B cell (primary cell): Measurements from ENCODE around the gene EMC10.

Experiments
- CTCF ChIP-seq: fragments of 200-600 bp; IDR thresholded peaks from one replicate; pipeline ENCODE4 v1.8.0; 2022; ENCODE audit warnings: antibody characterized with exemption, mild to moderate bottlenecking
- EZH2 ChIP-seq: IDR thresholded peaks from 2 replicates; pipeline ENCODE4 v1.6.1; 2012; ENCODE audit warnings: borderline replicate concordance, low read depth, mild to moderate bottlenecking, moderate library complexity, low read length; ENCODE audit not compliant: insufficient read depth, poor library complexity, severe bottlenecking

DNA sequence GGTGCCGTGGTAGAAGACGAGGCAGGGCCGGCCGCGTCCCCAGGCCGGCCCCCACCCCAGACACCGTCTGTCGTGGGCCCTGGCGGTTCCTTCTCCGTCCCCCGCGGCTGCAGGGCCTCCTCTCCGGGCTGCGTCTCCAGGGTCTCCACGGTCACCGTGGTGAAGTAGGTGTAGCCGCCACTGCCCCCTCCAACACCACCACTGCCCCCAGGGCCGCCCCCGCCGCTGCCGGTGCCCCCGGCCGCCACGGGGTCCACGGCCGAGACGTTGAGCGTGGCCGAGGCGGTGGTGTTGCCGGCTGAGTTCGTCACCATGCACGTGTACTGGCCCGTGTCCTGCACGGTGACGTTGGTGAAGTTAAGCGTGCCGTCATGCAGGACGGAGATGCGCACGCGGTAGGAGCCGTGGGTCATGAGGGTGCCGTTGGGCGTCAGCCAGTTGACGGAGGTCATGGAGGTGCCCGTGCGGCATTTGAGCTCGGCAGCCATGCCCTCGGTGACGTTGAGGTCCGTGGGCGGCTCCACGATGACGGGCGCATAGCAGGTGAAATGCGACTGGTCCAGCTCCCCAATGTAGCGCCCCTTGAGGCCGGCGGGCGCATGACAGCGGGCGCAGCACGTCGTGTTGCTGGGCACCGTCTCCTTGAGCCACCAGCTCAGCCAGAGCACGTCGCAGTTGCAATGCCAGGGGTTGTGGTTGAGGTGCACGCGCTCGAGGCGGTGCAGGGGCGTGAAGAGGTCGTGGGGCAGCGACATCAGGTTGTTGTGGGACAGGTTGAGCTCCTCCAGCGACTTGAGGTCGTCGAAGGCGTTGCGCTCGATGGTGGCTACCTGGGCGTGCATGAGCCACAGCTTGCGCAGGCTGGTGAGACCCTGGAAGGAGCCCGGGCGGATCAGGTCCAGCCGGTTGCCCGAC lies 42.0 kb downstream of the EMC10 start:
- TF ChIP-seq CTCF (no peak), EZH2 (no peak)
